ENCODE data around the gene TSHZ2.

GRCh38 chr20:53146201-53146891 lies 174.2 kb downstream of the TSHZ2 start:
- TF ChIP-seq CTCF (IDR thresholded peaks at IDR 0.05) (no peak), POLR2A (IDR thresholded peaks at IDR 0.05) (no peak)
